Lower leg skin (tissue), 3 donors: ENCODE data around the gene RAB11FIP4.

Source experiments
- POLR2A ChIP-seq, 2 donors: fragments of 450-650 bp; IDR thresholded peaks; one replicate each; pipeline ENCODE4 v1.6.1; 2016 to 2017; ENCODE audit warnings: antibody characterized with exemption in 2 of 2, mild to moderate bottlenecking in 1 of 2, moderate library complexity in 1 of 2
- TF ChIP-seq, protein P1 (sequence below), 3 donors: fragments of 450-650 bp; IDR thresholded peaks; one replicate each; pipeline ENCODE4 v1.5.1; 2016; ENCODE audit warnings: antibody characterized with exemption in 3 of 3, mild to moderate bottlenecking in 3 of 3, moderate library complexity in 2 of 3

DNA sequence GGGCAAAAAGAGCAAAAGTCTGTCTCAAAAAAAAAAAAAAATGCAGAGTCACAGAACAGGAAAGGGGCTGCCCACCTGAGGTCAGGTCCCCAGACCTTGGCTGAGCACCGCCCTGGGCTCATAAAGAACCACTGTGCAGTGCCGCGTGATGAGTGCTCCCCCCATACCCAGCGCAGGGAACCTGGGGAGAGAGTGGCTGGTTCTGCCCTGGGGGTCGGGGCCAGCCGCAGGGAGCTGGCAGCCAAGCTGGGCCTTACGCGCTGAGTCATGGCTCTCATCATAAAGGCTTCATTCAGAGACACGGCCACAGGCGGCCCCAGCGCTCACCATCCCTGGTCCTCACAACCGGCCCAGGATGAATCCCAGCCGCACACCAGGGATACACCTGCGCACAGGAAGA, 80.7 kb downstream of the RAB11FIP4 start:
- TF ChIP-seq, protein P1, sequence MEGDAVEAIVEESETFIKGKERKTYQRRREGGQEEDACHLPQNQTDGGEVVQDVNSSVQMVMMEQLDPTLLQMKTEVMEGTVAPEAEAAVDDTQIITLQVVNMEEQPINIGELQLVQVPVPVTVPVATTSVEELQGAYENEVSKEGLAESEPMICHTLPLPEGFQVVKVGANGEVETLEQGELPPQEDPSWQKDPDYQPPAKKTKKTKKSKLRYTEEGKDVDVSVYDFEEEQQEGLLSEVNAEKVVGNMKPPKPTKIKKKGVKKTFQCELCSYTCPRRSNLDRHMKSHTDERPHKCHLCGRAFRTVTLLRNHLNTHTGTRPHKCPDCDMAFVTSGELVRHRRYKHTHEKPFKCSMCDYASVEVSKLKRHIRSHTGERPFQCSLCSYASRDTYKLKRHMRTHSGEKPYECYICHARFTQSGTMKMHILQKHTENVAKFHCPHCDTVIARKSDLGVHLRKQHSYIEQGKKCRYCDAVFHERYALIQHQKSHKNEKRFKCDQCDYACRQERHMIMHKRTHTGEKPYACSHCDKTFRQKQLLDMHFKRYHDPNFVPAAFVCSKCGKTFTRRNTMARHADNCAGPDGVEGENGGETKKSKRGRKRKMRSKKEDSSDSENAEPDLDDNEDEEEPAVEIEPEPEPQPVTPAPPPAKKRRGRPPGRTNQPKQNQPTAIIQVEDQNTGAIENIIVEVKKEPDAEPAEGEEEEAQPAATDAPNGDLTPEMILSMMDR (IDR thresholded peaks at IDR 0.05), result no peak
- TF ChIP-seq POLR2A (IDR thresholded peaks at IDR 0.05), result no peak
